Activated CD4-positive, alpha-beta T cell treated with anti-CD3 and anti-CD28 coated beads, Interleukin-2, Interleukin-4, amounts not matched to agents 100 ng/mL and 50 ng/mL, durations not matched to agents 16 hours and 8 hours (primary cell): ENCODE measurements around the gene PIP5K1A.
"Not testable (repeated sequence)": the region's sequence is repeated elsewhere in the genome, so short reads cannot be mapped to it uniquely, and the experiment has no call there.

ENCODE experiments used
- DNase-seq: peaks from one replicate; pipeline ENCODE4 v3.0.0-alpha.2; 2020; ENCODE audit warnings: low spot score

The PIP5K1A gene

GRCh38 chr1:151198254-151199127, at the start of gene PIP5K1A:
TSS of gene PIP5K1A (plus strand) at chr1:151198552. CDS start at chr1:151198997, 445 bp downstream.
- peak; percentile 99 for DNase-seq

- DNase-seq = peak; percentile 76
These were observed 41.9 kb upstream of the PIP5K1A start, which contains the start of gene TNFAIP8L2 for GRCh38 chr1:151156515-151156819. TSS of gene TNFAIP8L2 (plus strand) at chr1:151156649. CDS start at chr1:151158698, 2,049 bp downstream.

- DNase-seq = peak; percentile 70
These were observed 41.3 kb upstream of the PIP5K1A start for GRCh38 chr1:151157067-151157531.

- no peak for DNase-seq
These were observed 40.0 kb upstream of the PIP5K1A start for GRCh38 chr1:151158326-151158725.

- DNase-seq = no peak
These were observed 39.6 kb upstream of the PIP5K1A start for GRCh38 chr1:151158751-151159251.

GRCh38 chr1:151159373-151159772, 39.0 kb upstream of the PIP5K1A start:
- DNase-seq = no peak

GRCh38 chr1:151164732-151165280, 33.5 kb upstream of the PIP5K1A start:
- DNase-seq = no peak

GRCh38 chr1:151165281-151165737, 33.0 kb upstream of the PIP5K1A start:
- DNase-seq = no peak

GRCh38 chr1:151165738-151166504, 32.4 kb upstream of the PIP5K1A start, which contains the start of the genes LYSMD1 and SCNM1:
TSS of gene LYSMD1 (minus strand) at chr1:151165902. CDS start at chr1:151165258, 644 bp downstream.
TSS of gene SCNM1 (plus strand) at chr1:151166144. CDS start at chr1:151166153, 9 bp downstream.
- DNase-seq = peak; percentile 98

GRCh38 chr1:151166505-151166956, 31.8 kb upstream of the PIP5K1A start:
- no peak for DNase-seq

- DNase-seq = no peak
These were observed 31.2 kb upstream of the PIP5K1A start for GRCh38 chr1:151167116-151167515.

GRCh38 chr1:151171190-151171589, 27.2 kb upstream of the PIP5K1A start:
- no peak for DNase-seq

GRCh38 chr1:151175041-151175741, 23.2 kb upstream of the PIP5K1A start:
- no peak for DNase-seq

- no peak for DNase-seq
These were observed 22.5 kb upstream of the PIP5K1A start, which contains the start of gene TMOD4 for GRCh38 chr1:151175863-151176262. TSS of gene TMOD4 (minus strand) at chr1:151175981. CDS start at chr1:151174875, 1,106 bp downstream.

- DNase-seq = no peak
These were observed 21.8 kb upstream of the PIP5K1A start for GRCh38 chr1:151176514-151177045.

GRCh38 chr1:151184211-151184610, 14.1 kb upstream of the PIP5K1A start:
- no peak for DNase-seq

GRCh38 chr1:151187205-151187604, 11.1 kb upstream of the PIP5K1A start:
- DNase-seq = no peak

GRCh38 chr1:151188667-151189066, 9.7 kb upstream of the PIP5K1A start:
- DNase-seq = not testable (repeated sequence)

- peak; percentile 91 for DNase-seq
These were observed 8.5 kb upstream of the PIP5K1A start, which contains the start of gene VPS72 for GRCh38 chr1:151189637-151190445. TSS of gene VPS72 (minus strand) at chr1:151190197. CDS start at chr1:151190121, 76 bp downstream.

- DNase-seq = no peak
These were observed 6.3 kb upstream of the PIP5K1A start for GRCh38 chr1:151192047-151192446.
